HTR-8/SVneo (cell line): ENCODE data around the gene ZNF771.
A peak's percentile ranks its signal among the peaks of the same experiment; 100 is the strongest.

Experiments
- DNase-seq: peaks from one replicate; pipeline ENCODE4 v3.0.0; 2011; ENCODE audit warnings: low spot score, mixed read lengths; ENCODE audit not compliant: insufficient read length
- FAIRE-seq: peaks from 2 replicates; lab custom pipeline; 2011; peaks lifted over from hg19 to GRCh38; lab: Jason Lieb, UNC

ZNF771 gene

GRCh38 chr16:30397056-30397455 lies 10.3 kb upstream of the ZNF771 start:
- FAIRE-seq = no peak
- no peak for DNase-seq

- DNase-seq = no peak
- no peak for FAIRE-seq
Measured at GRCh38 chr16:30397776-30398660, 9.4 kb upstream of the ZNF771 start.

DNA sequence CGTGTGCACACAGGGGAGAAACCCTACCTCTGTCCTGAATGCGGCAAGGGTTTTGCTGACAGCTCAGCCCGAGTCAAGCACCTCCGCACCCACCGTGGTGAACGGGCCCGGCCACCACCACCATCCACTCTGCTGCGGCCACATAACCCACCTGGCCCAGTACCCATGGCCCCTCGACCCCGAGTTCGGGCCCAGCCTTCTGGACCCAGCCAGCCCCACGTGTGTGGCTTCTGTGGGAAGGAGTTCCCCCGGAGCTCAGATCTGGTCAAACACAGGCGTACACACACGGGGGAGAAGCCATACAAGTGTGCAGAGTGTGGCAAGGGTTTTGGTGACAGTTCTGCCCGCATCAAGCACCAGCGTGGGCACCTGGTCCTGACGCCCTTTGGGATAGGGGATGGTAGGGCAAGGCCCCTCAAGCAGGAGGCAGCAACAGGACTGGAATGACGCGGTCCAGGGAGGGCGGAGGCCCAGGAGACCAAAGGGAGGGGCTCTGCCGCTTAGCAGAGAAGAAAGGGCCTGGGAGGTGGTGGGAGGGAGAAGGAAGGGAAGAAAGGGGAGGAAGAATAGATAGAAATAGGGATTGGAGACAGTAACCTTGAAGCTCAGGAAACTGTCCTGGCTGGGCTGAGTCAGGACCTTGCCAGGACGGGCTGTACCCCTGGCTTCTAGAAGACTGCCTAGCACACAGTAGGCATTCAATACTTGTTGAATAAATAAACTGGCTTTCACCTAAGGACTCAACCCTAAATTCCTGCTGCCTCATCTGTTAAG lies 8.6 kb upstream of the ZNF771 start:
- FAIRE-seq (no peak), DNase-seq (no peak)

GRCh38 chr16:30399435-30400186 lies 7.8 kb upstream of the ZNF771 start:
- no peak for DNase-seq

GRCh38 chr16:30401768-30402425 lies 5.5 kb upstream of the ZNF771 start:
- DNase-seq = no peak
- FAIRE-seq = no peak

More at GRCh38 chr16:30399435-30400186, 7.8 kb upstream of the ZNF771 start:
- no peak for FAIRE-seq

DNA sequence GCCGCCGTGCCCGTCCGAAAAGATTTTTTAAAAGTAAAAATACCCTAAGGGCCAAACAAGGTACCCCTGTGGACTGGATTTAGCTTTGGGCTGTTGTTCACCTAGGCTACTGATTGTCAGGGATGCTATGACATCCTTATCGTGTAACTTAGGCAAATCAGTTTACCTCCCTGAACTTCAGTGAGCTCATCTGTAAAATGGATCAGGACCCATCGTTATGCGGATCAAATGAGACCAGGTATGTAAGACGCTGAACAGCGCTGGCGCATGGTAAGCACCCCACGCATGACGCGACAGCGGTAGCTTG lies 658 bp upstream of the ZNF771 start:
- no peak for FAIRE-seq
- DNase-seq = no peak

DNA sequence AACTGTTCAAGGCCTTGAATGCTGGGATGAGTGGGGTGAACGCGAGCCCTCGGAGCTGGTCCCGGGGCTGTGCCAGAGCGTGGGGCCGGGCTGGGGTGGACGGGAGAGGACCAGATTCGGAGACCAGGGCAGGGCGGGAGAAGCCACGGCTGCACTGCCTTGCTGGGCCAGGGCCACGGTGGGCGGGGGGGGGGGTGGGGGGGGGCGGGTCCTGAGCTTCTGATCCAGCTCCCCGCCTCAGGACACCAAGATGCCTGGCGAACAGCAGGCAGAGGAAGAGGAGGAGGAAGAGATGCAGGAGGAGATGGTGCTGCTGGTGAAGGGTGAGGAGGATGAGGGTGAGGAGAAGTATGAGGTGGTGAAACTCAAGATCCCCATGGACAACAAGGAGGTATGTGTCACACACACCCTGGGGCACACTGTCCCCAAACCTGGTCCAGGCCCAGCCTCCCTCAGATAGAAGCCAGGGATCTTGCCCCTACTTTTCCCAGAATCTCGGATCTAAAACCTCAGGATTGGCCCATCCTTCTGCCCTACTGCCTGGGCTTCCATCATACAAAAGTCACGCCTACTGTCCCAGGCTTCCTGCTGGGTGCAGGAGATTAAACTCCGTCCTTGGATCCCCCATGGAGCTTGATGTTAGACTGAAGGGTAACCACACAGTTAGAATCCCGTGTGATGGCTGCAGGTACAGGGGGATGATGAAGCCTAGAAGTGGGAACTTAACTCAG lies 563 bp downstream of the ZNF771 start:
- DNase-seq = no peak
- no peak for FAIRE-seq

DNA sequence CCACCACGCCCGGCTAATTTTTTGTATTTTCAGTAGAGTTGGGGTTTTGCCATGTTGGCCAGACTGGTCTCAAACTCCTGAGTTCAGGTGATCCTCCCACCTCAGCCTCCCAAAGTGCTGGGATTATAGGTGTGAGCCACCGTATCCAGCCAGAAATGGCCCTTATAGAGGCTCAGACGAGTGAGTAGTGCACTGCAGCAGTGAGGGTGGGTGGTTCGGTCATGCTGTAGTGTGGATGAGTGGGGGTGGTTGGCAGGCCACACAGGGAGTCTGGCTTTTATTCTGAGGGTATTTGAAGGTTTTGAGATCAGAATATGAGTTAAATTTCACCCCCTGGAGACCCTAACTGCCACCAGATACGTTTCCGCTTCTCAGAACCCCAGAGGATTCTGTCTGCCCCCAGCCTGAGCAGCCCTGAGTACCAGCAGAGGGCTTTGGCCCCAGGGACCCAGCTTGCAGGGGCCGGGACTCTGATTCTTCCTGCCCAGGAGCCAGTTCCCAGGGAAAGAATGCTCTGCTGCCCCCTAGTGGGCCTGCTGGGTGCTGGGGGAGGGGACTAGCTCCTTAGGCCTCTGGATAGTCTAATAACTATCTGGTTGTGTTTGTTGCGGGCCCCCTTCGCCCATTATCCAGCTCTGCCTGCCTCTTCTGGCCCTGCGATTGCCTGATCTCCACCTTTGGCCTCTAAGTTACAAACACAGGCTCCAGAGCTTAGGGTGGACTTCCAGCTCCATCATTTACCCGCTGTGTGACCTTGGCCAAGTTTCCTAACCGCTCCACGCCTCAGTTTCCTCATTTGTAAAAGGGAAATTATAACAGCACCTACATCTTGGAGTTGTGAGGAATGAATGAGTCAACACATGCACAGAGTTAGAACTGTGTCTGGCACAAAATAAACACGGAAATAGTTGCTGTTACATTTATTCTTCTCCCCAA lies 2.0 kb downstream of the ZNF771 start:
- FAIRE-seq (no peak), DNase-seq (peak; percentile 90)

DNA sequence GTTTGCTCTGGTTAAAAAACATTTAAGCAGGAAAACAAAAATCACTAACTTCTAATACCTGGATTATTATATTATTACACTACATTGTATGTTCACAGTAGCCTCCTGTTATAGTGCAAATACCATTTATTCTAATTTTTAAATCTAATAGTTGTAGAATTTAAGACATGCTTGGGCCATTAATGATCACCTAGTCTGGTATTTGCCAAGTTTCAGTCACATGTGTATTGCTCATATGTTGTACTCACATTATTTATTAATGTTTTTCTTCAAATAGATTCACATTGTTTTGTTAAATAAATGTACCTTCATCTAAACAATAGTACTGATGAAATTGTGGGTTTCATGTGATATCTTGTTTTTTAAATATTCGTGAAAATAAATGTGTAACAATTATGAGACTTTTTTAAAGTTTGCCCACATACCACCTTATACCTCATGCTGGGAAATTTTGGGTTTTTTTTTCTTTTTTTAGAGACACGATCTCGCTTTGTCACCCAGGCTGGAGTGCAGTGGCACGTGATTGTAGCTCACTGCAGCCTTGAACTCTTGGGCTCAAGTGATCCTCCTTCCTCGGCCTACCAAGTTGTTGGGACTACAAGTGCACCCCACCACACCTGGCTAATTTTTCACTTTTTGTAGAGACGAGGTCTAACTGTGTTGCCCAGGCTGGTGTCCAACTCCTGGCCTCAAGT lies 5.9 kb downstream of the ZNF771 start:
- FAIRE-seq (no peak), DNase-seq (no peak)

DNA sequence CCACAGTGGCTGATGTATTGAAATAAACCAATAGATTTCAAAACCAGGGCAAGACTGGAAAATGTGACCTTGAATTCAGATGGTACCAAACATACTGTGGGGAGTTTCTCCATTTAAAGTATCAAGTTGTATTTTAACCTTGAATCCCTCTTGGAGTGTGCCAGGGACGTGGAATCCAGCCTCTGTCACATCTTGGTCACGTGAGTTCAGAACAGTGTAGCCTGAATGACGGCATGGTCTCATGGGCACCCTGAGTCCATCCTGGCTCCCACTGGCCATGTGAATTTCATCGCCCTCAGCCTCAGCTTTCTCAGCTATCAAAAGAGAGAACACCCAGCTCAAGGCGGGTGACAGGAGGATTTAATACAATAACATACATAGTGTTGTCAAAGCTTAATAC lies 6.8 kb downstream of the ZNF771 start:
- DNase-seq = no peak
- no peak for FAIRE-seq

DNA sequence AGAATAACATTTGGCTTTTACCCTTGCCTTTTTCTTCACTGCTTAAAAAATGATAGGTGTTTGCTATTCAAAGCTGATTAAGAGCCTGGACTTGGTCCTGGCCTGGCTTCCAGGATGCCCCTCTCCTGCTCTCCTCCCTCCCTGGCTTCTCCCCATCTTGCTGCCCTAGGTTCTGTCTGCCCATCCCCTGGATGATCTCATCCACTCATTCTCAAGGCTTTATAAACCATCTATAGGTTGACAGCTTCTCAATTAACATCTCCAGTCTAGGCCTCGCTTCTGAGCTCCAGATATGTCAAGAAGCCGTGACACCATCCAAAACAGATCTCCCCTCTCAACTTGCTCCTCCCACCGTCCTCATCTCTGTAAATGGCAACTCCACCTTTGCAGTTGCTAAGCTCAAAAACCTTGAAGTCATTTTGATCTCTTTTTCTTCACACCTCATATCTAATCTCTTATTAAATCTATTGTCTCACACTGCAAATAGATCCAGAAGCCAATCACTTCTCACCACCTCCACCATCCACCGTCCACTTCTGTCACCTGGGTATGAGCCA lies 8.7 kb downstream of the ZNF771 start:
- no peak for FAIRE-seq

GRCh38 chr16:30416624-30417528 lies 9.5 kb downstream of the ZNF771 start:
- DNase-seq = no peak
- no peak for FAIRE-seq

More for the DNA sequence above, 8.7 kb downstream of the ZNF771 start:
- DNase-seq = no peak

GRCh38 chr16:30417529-30418349 lies 10.3 kb downstream of the ZNF771 start:
- DNase-seq = peak; percentile 56

DNA sequence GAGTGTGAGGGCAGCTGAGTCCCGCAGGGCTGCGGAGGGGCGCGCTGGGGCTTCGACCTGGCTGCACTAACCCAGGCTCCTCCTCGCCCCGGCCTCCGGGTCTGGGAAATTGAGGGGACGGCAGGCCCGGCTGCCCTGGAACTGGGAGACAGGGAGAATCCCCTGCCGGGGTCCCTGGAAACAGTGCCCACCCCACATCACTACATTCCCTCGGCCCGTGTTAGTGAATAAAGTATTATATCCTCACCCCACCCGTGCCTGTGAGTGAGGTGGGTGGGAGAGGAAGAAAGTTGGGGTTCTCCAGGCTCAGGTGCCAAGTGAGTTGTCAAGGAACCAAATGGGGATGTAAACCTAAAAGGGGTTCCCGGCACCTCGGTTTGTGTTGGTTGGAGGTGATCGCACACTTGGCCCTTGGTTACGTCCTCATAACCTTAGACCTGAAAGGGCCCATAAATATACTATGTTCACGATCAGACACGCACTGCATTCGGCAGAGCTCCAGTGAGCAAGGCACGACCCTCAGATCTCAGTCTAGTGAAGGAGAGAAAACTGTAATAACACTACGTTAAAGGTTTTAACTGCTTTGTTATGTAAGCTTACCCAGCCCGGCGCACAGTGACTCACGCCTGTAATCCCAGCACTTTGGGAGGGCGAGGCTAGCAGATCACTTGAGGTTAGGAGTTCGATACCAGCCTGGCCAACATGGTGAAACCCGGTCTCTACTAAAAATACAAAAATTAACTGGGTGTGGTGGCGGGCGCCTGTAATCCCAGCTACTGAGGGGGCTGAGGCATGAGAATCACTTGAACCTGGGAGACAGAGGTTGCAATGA lies 11.2 kb downstream of the ZNF771 start:
- FAIRE-seq (no peak), DNase-seq (no peak)

More at GRCh38 chr16:30417529-30418349, 10.3 kb downstream of the ZNF771 start:
- FAIRE-seq = peak; percentile 97

- DNase-seq (no peak), FAIRE-seq (no peak)
Measured at GRCh38 chr16:30421010-30421409, 13.6 kb downstream of the ZNF771 start.
